K562 (cell line): ENCODE results near the gene HMGN2. TPM values are rescaled to one million over a fixed set of nuclear protein-coding genes. Genes with fewer than 3 reads are reported as not detected.

Experiments used
- ATAC-seq: fragments of 200-7000 bp; cut with Tn5 transposase; 3 replicates; pipeline ENCODE4 v1.9.1; 2020; ENCODE audit warnings: moderate library complexity
- BruUV-seq: library from RNA; stranded (reverse); fragments of 400-500 nt; replicated peaks from 2 replicates; lab custom pipeline; 2021; lab: Mats Ljungman, UMichigan
- CTCF ChIA-PET: fragments of 300-600 bp; formaldehyde crosslinking; extraction: SDS; loops from one replicate; lab custom pipeline; 2021; ENCODE audit warnings: low intra/inter-chr PET ratio; lab: Yijun Ruan, JAX
- POLR2A ChIA-PET: fragments of 300-600, 350-650 bp; sonication (Branson Sonifier 250); formaldehyde crosslinking; extraction: SDS; loops from one replicate; lab custom pipeline; 2021; ENCODE audit warnings: antibody characterized with exemption, inconsistent platforms; lab: Yijun Ruan, JAX
- DNase-seq, 4 experiments: peaks; one replicate each; pipeline versions ENCODE4 v3.0.0 to v3.0.0-alpha.2; 2011 to 2018; ENCODE audit warnings: low spot score in 3 of 4, mixed read lengths in 3 of 4; ENCODE audit errors: extremely low read depth in 1 of 4
- FAIRE-seq: peaks from 2 replicates; lab custom pipeline; 2011; peaks lifted over from hg19 to GRCh38; lab: Jason Lieb, UNC
- H2AFZ ChIP-seq: 2 replicates; pipeline ENCODE4 v1.6.0; 2011; ENCODE audit warnings: low read depth, low read length, control low read depth, inconsistent platforms
- H3K27ac ChIP-seq: fragments of 200-600 bp; 3 replicates; pipeline ENCODE4 v1.8.0; 2011; ENCODE audit warnings: low read depth, mild to moderate bottlenecking, control low read depth, inconsistent platforms, low read length, moderate library complexity, mixed read lengths; ENCODE audit errors: extremely low read depth
- H3K27me3 ChIP-seq, 2 experiments: fragments of 300-600 bp in 1 of 2; 2 replicates in 1 of 2; 3 replicates in 1 of 2; pipeline versions ENCODE4 v1.6.0 to v1.8.0; 2011; ENCODE audit warnings: inconsistent platforms in 2 of 2, low read length in 2 of 2, mild to moderate bottlenecking in 1 of 2, mixed read lengths in 1 of 2, moderate library complexity in 1 of 2; ENCODE audit not compliant: control insufficient read depth in 2 of 2, insufficient read depth in 2 of 2
- H3K36me3 ChIP-seq: fragments of 300-600 bp; 3 replicates; pipeline ENCODE4 v1.8.0; 2011; ENCODE audit warnings: mild to moderate bottlenecking, low read length, inconsistent platforms; ENCODE audit not compliant: control insufficient read depth, insufficient read depth
- H3K4me1 ChIP-seq, 2 experiments: fragments of 200-600 bp in 1 of 2; replicated peaks in 1 of 2; 2 replicates in 1 of 2; 3 replicates in 1 of 2; pipeline versions ENCODE4 v1.5.1 to v1.8.0; 2011; ENCODE audit warnings: inconsistent platforms in 2 of 2, low read length in 2 of 2, mild to moderate bottlenecking in 1 of 2, mixed read lengths in 1 of 2, moderate library complexity in 1 of 2; ENCODE audit not compliant: control insufficient read depth in 2 of 2, insufficient read depth in 2 of 2
- H3K4me2 ChIP-seq: 2 replicates; pipeline ENCODE4 v1.6.1; 2011; ENCODE audit warnings: low read length, control low read depth, inconsistent platforms, mixed read lengths; ENCODE audit not compliant: insufficient read depth
- H3K4me3 ChIP-seq: fragments of 200-600 bp; sonication (generic), shearing (Covaris generic); 2 replicates; pipeline ENCODE4 v1.5.1; 2016; ENCODE audit warnings: control low read depth, inconsistent platforms
- H3K79me2 ChIP-seq: fragments of 200-600 bp; 3 replicates; pipeline ENCODE4 v1.8.0; 2011; ENCODE audit warnings: low read length, inconsistent platforms; ENCODE audit not compliant: control insufficient read depth, insufficient read depth
- H3K9ac ChIP-seq, 2 experiments: 2 replicates each; pipeline versions ENCODE4 v1.6.0 to v1.6.1; 2011; ENCODE audit warnings: low read depth in 2 of 2, low read length in 2 of 2, control low read depth in 1 of 2, inconsistent platforms in 1 of 2, mild to moderate bottlenecking in 1 of 2, mixed read lengths in 1 of 2; ENCODE audit not compliant: insufficient read depth in 1 of 2
- H3K9me1 ChIP-seq: one replicate; pipeline ENCODE4 v1.6.0; 2011; ENCODE audit warnings: inconsistent platforms, mild to moderate bottlenecking, low read length, moderate library complexity; ENCODE audit not compliant: control insufficient read depth, insufficient read depth
- H3K9me3 ChIP-seq: replicated peaks from 2 replicates; pipeline ENCODE4 v1.5.1; 2011; ENCODE audit warnings: low read depth, low read length, inconsistent platforms; ENCODE audit not compliant: control insufficient read depth, insufficient read depth
- H4K20me1 ChIP-seq: replicated peaks from 2 replicates; pipeline ENCODE4 v1.6.1; 2011; ENCODE audit warnings: low read length, inconsistent platforms, mixed read lengths; ENCODE audit not compliant: control insufficient read depth, insufficient read depth
- HDAC6 ChIP-seq: IDR thresholded peaks from 2 replicates; pipeline ENCODE4 v1.6.1; 2012; ENCODE audit warnings: low read depth, mild to moderate bottlenecking, control low read depth, inconsistent platforms, low read length, moderate library complexity
- KDM5B ChIP-seq: fragments of 200-600 bp; sonication (generic); IDR thresholded peaks from 2 replicates; pipeline ENCODE4 v1.6.1; 2012; ENCODE audit warnings: low read depth, mild to moderate bottlenecking, moderate library complexity, low read length, control low read depth, inconsistent platforms; ENCODE audit not compliant: insufficient replicate concordance
- POLR2G ChIP-seq: fragments of 200-400 bp; formaldehyde crosslinking; IDR thresholded peaks from 2 replicates; pipeline ENCODE4 v1.6.1; 2017; ENCODE audit warnings: low read depth, mild to moderate bottlenecking, antibody characterized with exemption, low read length, moderate library complexity
- RBFOX2 ChIP-seq: fragments of 200-400 bp; formaldehyde crosslinking; IDR thresholded peaks from 2 replicates; pipeline ENCODE4 v1.6.1; 2017; ENCODE audit warnings: low read depth, mild to moderate bottlenecking, low read length, moderate library complexity
- SMARCC2 ChIP-seq: fragments of 450-650 bp; IDR thresholded peaks from 2 replicates; pipeline ENCODE4 v1.6.1; 2017; ENCODE audit warnings: antibody characterized with exemption, moderate library complexity, mild to moderate bottlenecking, low read depth
- WGBS: fragments of 100-300 bp; shearing (Covaris generic); methylation state at CpG from one replicate; pipeline ENCODE4 v1.1.6; 2016; ENCODE audit warnings: low coverage, mixed read lengths; ENCODE audit not compliant: insufficient coverage; ENCODE audit errors: missing lambda C conversion rate; 5-methylcytosine and 5-hydroxymethylcytosine counted together
- in situ Hi-C: fragments of 300-500 bp; cut with MboI; formaldehyde crosslinking; loops from 4 replicates; pipeline ENCODE4 v1.15.0; 2018; ENCODE audit warnings: inconsistent platforms, mixed read lengths
- intact Hi-C: fragments of 100-400 bp; cut with micrococcal nuclease; formaldehyde crosslinking; loops from 2 replicates; pipeline ENCODE4 v1.14.2; 2022
- polyA plus RNA-seq, 8 experiments: library from polyadenylated mRNA; depleted of rRNA in 4 of 8; stranded (reverse) in 5 of 8; unstranded in 3 of 8; fragments of >200 nt; fragmentation: Nextera tagmentation in 2 of 8; fragmentation: Illumina TruSeq in 1 of 8; extraction: Ambion mirVana in 2 of 8; extraction: Trizol in 1 of 8; gene quantifications; 2 replicates each; pipeline versions ENCODE4 v1.2.1 to v1.2.3, GENCODE V29; 2011 to 2014; ENCODE audit warnings: inconsistent platforms in 1 of 8, missing spikeins in 1 of 8
- total RNA-seq, 7 experiments: library from RNA; depleted of rRNA in 6 of 7; stranded (reverse); fragments of >200 nt in 6 of 7; fragmentation: Illumina TruSeq in 2 of 7; extraction: Trizol in 2 of 7; gene quantifications; 2 replicates each; pipeline versions ENCODE4 v1.2.1 to v1.2.3, GENCODE V29; 2011 to 2021; ENCODE audit warnings: low replicate concordance in 1 of 7

HMGN2 gene
- total and polyA plus RNA-seq, 9 of the 15 experiments (the other 6 are each of a cell fraction or from before 2014, with no cell fraction given) = 370 to 1,354 (median 965) TPM

GRCh38 chr1:26459573-26460031 is 12.6 kb upstream of the HMGN2 start (continued):
- TF ChIP-seq KDM5B = no peak

- CTCF ChIA-PET = no interaction called here
- no peaks in the 10 kb centered on the region for H3K9me3 ChIP-seq
- H3K27me3 ChIP-seq = no peaks in the 10 kb centered on the region
- H3K79me2 ChIP-seq = peaks cover 14% of the 10 kb centered on the region
- no peak overlapping the region for H3K4me3 ChIP-seq
- no peak overlapping the region for H3K27ac ChIP-seq
- no peaks in the 10 kb centered on the region for H3K9me1 ChIP-seq
- in situ Hi-C loops = no loop called here
- TF ChIP-seq HDAC6 (no peak), SMARCC2 (no peak), POLR2G (peak; percentile 71), KDM5B (peak; percentile 29), RBFOX2 (peak; percentile 34; the same call in 1 of the 2 replicates)
- peaks cover 20 to 26% of the 10 kb centered on the region in 2 experiments; a peak in 4 of 5 replicates for H3K4me1 ChIP-seq
- intact Hi-C loops = no loop called here
- no peak for ATAC-seq
- POLR2A ChIA-PET = interaction anchor here (0.6 to 2.4 kb wide), 2 partner anchors 9 to 1745 kb away, joined by 6 to 11 read pairs; no protein-coding TSS in a partner anchor
- no TSS peak for BruUV-seq
- no peak overlapping the region for H3K4me2 ChIP-seq
- DNase-seq = no peak
- H3K9ac ChIP-seq = peak overlapping the region in 1 of 2 experiments; percentile 58; a peak in 1 of 4 replicates
- H4K20me1 ChIP-seq = peaks cover 17% of the 10 kb centered on the region
- 91% methylated on average over 10 of the region's 10 CpGs for WGBS
- peaks cover 67% of the 10 kb centered on the region for H3K36me3 ChIP-seq
- no peak overlapping the region for H2AFZ ChIP-seq
- no peak for FAIRE-seq
These were observed 3.3 kb upstream of the HMGN2 start for GRCh38 chr1:26468911-26469310.
